Subcutaneous adipose tissue (tissue), 4 donors: Measurements from ENCODE around the gene SLC6A12. TPM values are rescaled to one million over a fixed set of nuclear protein-coding genes. Genes with fewer than 3 reads are reported as not detected.

Experiments used
- CTCF ChIP-seq: fragments of 450-650 bp; IDR thresholded peaks from one replicate; pipeline ENCODE4 v1.5.1; 2016; ENCODE audit warnings: low read depth, mild to moderate bottlenecking, control low read depth, antibody characterized with exemption, moderate library complexity
- total RNA-seq, 4 donors: library from RNA; depleted of rRNA; stranded (reverse); fragments of >200 nt; gene quantifications; one replicate each; pipeline ENCODE4 v1.1.0, GENCODE V29; 2016

SLC6A12 gene
- total RNA-seq, 4 donors from 2014 or later, result 0.33 to 4.4 (median 1.5) TPM

GRCh38 chr12:241266-241665 lies 27.3 kb upstream of the SLC6A12 start:
- TF ChIP-seq CTCF, result no peak

- no peak for TF ChIP-seq CTCF
Measured at GRCh38 chr12:240566-240965, 26.6 kb upstream of the SLC6A12 start.

- no peak for TF ChIP-seq CTCF
Measured at GRCh38 chr12:238736-239398, 24.9 kb upstream of the SLC6A12 start.

- no peak for TF ChIP-seq CTCF
Measured at GRCh38 chr12:238116-238515, 24.2 kb upstream of the SLC6A12 start.

GRCh38 chr12:237026-237815 lies 23.3 kb upstream of the SLC6A12 start:
- no peak for TF ChIP-seq CTCF

- no peak for TF ChIP-seq CTCF
Measured at GRCh38 chr12:236445-236844, 22.5 kb upstream of the SLC6A12 start.

GRCh38 chr12:234891-235415 lies 21.0 kb upstream of the SLC6A12 start:
- no peak for TF ChIP-seq CTCF
